ENCODE results near the gene SEZ6. TPM values are rescaled to one million over a fixed set of nuclear protein-coding genes. Genes with fewer than 3 reads are reported as not detected.

SEZ6 gene
- total and polyA plus RNA-seq, 2 donors (not counting 1 experiment from before 2014, with no cell fraction given): not detected

DNA sequence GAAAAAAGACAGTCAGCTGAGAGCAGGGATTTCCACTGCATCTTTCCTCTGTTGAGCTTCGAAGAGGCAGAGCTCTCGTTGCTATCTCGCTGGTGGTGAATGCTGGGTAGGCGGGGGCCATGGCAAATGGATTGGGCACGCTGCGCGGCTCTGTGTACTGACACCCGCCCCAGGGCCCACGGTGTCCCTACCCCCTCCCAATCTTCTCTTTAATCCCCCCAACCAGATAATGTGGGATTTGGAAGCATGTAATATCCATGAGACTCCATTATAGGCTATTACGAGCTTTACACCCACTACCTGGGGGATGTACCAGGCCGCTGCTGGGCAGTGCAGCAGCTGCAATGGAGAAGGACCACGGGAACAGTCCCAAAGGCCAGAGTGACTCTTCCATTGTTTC lies 45.4 kb upstream of the SEZ6 start:
- no peak overlapping the region for H2AFZ ChIP-seq (ENCODE audit: insufficient read depth, low read depth, low read length, poor library complexity, severe bottlenecking)
- no peaks in the 10 kb centered on the region for H3K79me2 ChIP-seq (ENCODE audit: control insufficient read depth, insufficient read depth, low read length)
- no peak for TF ChIP-seq EZH2 (IDR thresholded peaks at IDR 0.05; ENCODE audit: borderline replicate concordance, insufficient read depth, low read depth, low read length, poor library complexity, severe bottlenecking)
- no peak for TF ChIP-seq CTCF (IDR thresholded peaks at IDR 0.05)
- H3K36me3 ChIP-seq (replicated peaks in 1 of 2; ENCODE audit: control extremely low read depth in 1 of 2, control insufficient read depth in 1 of 2, extremely low read depth in 1 of 2, insufficient read depth in 2 of 2, low read length in 1 of 2): no peaks in the 10 kb centered on the region
- H3K4me1 ChIP-seq (ENCODE audit: control insufficient read depth in 2 of 2, insufficient read depth in 2 of 2, low read length in 2 of 2): no peaks in the 10 kb centered on the region
- intact Hi-C loops (cut with micrococcal nuclease): no loop called here
- peaks cover 23% of the 10 kb centered on the region for H3K27me3 Mint-ChIP-seq
- no peak overlapping the region for H3K9ac ChIP-seq (ENCODE audit: low read length)
- no peak overlapping the region for H3K27ac Mint-ChIP-seq
- no peak overlapping the region for H3K4me3 Mint-ChIP-seq
- no peak overlapping the region for H3K4me2 ChIP-seq (replicated peaks; ENCODE audit: low read depth, low read length, poor library complexity, severe bottlenecking)
- CTCF ChIA-PET: no interaction called here
- H3K9me3 Mint-ChIP-seq (ENCODE audit: insufficient read depth): no peaks in the 10 kb centered on the region
- POLR2A ChIA-PET: no interaction called here
- 82% methylated on average over 2 of the region's 12 CpGs for WGBS (ENCODE audit: insufficient coverage)
- no peaks in the 10 kb centered on the region for H3K27me3 ChIP-seq (replicated peaks in 1 of 4; ENCODE audit: control extremely low read depth in 1 of 4, control insufficient read depth in 3 of 4, insufficient read depth in 4 of 4, low read length in 3 of 4)
- DNase-seq: no peak
- H3K4me1 Mint-ChIP-seq: no peaks in the 10 kb centered on the region
- no peak overlapping the region for H3K27ac ChIP-seq (ENCODE audit: low read length in 2 of 2)
- H4K20me1 ChIP-seq (ENCODE audit: control insufficient read depth, insufficient read depth, low read length, poor library complexity, severe bottlenecking): no peaks in the 10 kb centered on the region
- ATAC-seq (ENCODE audit: low read depth): no peak
- H3K4me3 ChIP-seq (ENCODE audit: control extremely low read depth in 1 of 5, extremely low read depth in 1 of 5, insufficient read depth in 1 of 5, low read depth in 2 of 5, low read length in 4 of 5): no peak overlapping the region
- H3K9me3 ChIP-seq (ENCODE audit: control extremely low read depth in 1 of 3, control insufficient read depth in 2 of 3, insufficient read depth in 1 of 3, low read length in 2 of 3): no peaks in the 10 kb centered on the region

GRCh38 chr17:29050176-29050575 lies 44.3 kb upstream of the SEZ6 start:
- no peaks in the 10 kb centered on the region for H4K20me1 ChIP-seq (ENCODE audit: control insufficient read depth, insufficient read depth, low read length, poor library complexity, severe bottlenecking)
- no peak overlapping the region for H3K27ac ChIP-seq (ENCODE audit: low read length in 2 of 2)
- H3K9me3 Mint-ChIP-seq (ENCODE audit: insufficient read depth): no peaks in the 10 kb centered on the region
- H2AFZ ChIP-seq (ENCODE audit: insufficient read depth, low read depth, low read length, poor library complexity, severe bottlenecking): no peak overlapping the region
- no peak overlapping the region for H3K4me3 ChIP-seq (ENCODE audit: control extremely low read depth in 1 of 5, extremely low read depth in 1 of 5, insufficient read depth in 1 of 5, low read depth in 2 of 5, low read length in 4 of 5)
- DNase-seq (no peak), ATAC-seq (ENCODE audit: low read depth) (no peak)
- no peaks in the 10 kb centered on the region for H3K9me3 ChIP-seq (ENCODE audit: control extremely low read depth in 1 of 3, control insufficient read depth in 2 of 3, insufficient read depth in 1 of 3, low read length in 2 of 3)
- TF ChIP-seq CTCF (IDR thresholded peaks at IDR 0.05) (no peak), EZH2 (IDR thresholded peaks at IDR 0.05; ENCODE audit: borderline replicate concordance, insufficient read depth, low read depth, low read length, poor library complexity, severe bottlenecking) (no peak)
- WGBS (ENCODE audit: insufficient coverage): 90% methylated on average over 3 of the region's 5 CpGs
- CTCF ChIA-PET: no interaction called here
- H3K27ac Mint-ChIP-seq: no peak overlapping the region
- H3K4me1 ChIP-seq (ENCODE audit: control insufficient read depth in 2 of 2, insufficient read depth in 2 of 2, low read length in 2 of 2): no peaks in the 10 kb centered on the region
- no peak overlapping the region for H3K9ac ChIP-seq (ENCODE audit: low read length)
- no peak overlapping the region for H3K4me2 ChIP-seq (replicated peaks; ENCODE audit: low read depth, low read length, poor library complexity, severe bottlenecking)
- H3K27me3 ChIP-seq (replicated peaks in 1 of 4; ENCODE audit: control extremely low read depth in 1 of 4, control insufficient read depth in 3 of 4, insufficient read depth in 4 of 4, low read length in 3 of 4): no peaks in the 10 kb centered on the region
- POLR2A ChIA-PET: no interaction called here
- no peaks in the 10 kb centered on the region for H3K4me1 Mint-ChIP-seq
- peaks cover 29% of the 10 kb centered on the region for H3K27me3 Mint-ChIP-seq
- no peaks in the 10 kb centered on the region for H3K79me2 ChIP-seq (ENCODE audit: control insufficient read depth, insufficient read depth, low read length)
- intact Hi-C loops (cut with micrococcal nuclease): no loop called here
- H3K4me3 Mint-ChIP-seq: no peak overlapping the region
- H3K36me3 ChIP-seq (replicated peaks in 1 of 2; ENCODE audit: control extremely low read depth in 1 of 2, control insufficient read depth in 1 of 2, extremely low read depth in 1 of 2, insufficient read depth in 2 of 2, low read length in 1 of 2): no peaks in the 10 kb centered on the region
